ENCODE data around the gene KCNRG. TPM values are rescaled to one million over a fixed set of nuclear protein-coding genes. Genes with fewer than 3 reads are reported as not detected.
"Not testable (repeated sequence)": the region's sequence is repeated elsewhere in the genome, so short reads cannot be mapped to it uniquely, and the experiment has no call there.

The KCNRG gene
- polyA plus RNA-seq, 1 experiment = 1.3 TPM

DNA sequence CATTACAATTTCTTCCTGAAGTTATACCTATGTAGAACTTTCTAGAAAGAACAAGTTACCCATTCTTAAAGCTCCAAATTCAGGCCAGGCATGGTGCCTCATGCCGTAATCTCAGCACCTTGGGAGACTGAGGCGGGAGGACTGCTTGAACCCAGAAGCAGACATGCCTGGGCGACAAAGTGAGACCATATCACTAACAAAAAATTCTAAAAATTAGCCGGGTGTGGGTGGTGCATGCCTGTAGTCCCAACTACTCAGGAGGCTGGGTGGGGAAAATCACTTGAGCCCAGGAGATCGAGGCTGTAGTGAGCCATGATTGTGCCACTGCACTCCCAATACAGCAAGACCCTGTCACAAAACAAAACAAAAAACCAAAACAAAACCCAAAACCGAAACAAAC is 23.0 kb downstream of the KCNRG start:
- H3K36me3 ChIP-seq (ENCODE audit: control insufficient read depth, insufficient read depth, low read length) = no peaks in the 10 kb centered on the region
- TF ChIP-seq, protein P1, sequence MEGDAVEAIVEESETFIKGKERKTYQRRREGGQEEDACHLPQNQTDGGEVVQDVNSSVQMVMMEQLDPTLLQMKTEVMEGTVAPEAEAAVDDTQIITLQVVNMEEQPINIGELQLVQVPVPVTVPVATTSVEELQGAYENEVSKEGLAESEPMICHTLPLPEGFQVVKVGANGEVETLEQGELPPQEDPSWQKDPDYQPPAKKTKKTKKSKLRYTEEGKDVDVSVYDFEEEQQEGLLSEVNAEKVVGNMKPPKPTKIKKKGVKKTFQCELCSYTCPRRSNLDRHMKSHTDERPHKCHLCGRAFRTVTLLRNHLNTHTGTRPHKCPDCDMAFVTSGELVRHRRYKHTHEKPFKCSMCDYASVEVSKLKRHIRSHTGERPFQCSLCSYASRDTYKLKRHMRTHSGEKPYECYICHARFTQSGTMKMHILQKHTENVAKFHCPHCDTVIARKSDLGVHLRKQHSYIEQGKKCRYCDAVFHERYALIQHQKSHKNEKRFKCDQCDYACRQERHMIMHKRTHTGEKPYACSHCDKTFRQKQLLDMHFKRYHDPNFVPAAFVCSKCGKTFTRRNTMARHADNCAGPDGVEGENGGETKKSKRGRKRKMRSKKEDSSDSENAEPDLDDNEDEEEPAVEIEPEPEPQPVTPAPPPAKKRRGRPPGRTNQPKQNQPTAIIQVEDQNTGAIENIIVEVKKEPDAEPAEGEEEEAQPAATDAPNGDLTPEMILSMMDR (IDR thresholded peaks at IDR 0.05; ENCODE audit: insufficient read depth, low read depth, low read length) = no peak
- H3K27me3 ChIP-seq (ENCODE audit: control insufficient read depth, insufficient read depth, low read length) = no peaks in the 10 kb centered on the region
- ChIA-PET POLR2A (interaction anchor here (0.6 kb wide), 1 partner anchor 41 kb away, joined by 3 read pairs; no protein-coding TSS in a partner anchor), CTCF (no interaction called here)
- DNase-seq (ENCODE audit: low read depth) = no peak
- no peak overlapping the region for H3K4me3 ChIP-seq (ENCODE audit: low read depth, low read length)

DNA sequence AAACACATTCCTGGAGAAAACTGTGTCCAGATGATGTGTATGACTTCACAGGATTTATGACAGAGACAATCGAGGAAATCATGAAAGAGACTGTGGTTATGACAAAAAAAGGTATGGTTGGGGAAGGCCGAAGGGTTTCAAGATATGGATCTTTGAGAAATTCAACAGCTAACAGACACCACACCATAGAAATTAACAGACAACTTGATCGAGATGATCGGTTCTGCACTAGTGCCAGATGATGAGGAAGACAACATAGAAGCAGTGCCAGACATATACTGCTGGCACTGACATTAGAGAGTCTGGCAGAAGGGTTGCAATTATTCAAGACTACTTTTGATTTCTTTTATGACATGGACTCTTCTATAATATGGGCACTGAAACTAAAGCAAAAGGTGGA is 37.2 kb downstream of the KCNRG start:
- Histone ChIP-seq H3K4me3 (ENCODE audit: low read depth, low read length) (no peak overlapping the region), H3K36me3 (ENCODE audit: control insufficient read depth, insufficient read depth, low read length) (no peaks in the 10 kb centered on the region), H3K27me3 (ENCODE audit: control insufficient read depth, insufficient read depth, low read length) (no peaks in the 10 kb centered on the region)
- TF ChIP-seq, protein P1 (IDR thresholded peaks at IDR 0.05; ENCODE audit: insufficient read depth, low read depth, low read length) = no peak
- DNase-seq (ENCODE audit: low read depth) = no peak
- ChIA-PET POLR2A (no interaction called here), CTCF (no interaction called here)

- Histone ChIP-seq H3K36me3 (ENCODE audit: control insufficient read depth, insufficient read depth, low read length) (no peaks in the 10 kb centered on the region), H3K27me3 (ENCODE audit: control insufficient read depth, insufficient read depth, low read length) (no peaks in the 10 kb centered on the region), H3K4me3 (ENCODE audit: low read depth, low read length) (no peak overlapping the region)
- CTCF ChIA-PET = no interaction called here
- POLR2A ChIA-PET = no interaction called here
- no peak for DNase-seq (ENCODE audit: low read depth)
- TF ChIP-seq, protein P1 (IDR thresholded peaks at IDR 0.05; ENCODE audit: insufficient read depth, low read depth, low read length) = no peak
These were observed 38.6 kb downstream of the KCNRG start for GRCh38 chr13:50053844-50054243.

- no peak for DNase-seq (ENCODE audit: low read depth)
- Histone ChIP-seq H3K4me3 (ENCODE audit: low read depth, low read length) (no peak overlapping the region), H3K36me3 (ENCODE audit: control insufficient read depth, insufficient read depth, low read length) (peaks cover 2% of the 10 kb centered on the region; the same call in 1 of the 2 replicates), H3K27me3 (ENCODE audit: control insufficient read depth, insufficient read depth, low read length) (no peaks in the 10 kb centered on the region)
- CTCF ChIA-PET = no interaction called here
- TF ChIP-seq, protein P1 (IDR thresholded peaks at IDR 0.05; ENCODE audit: insufficient read depth, low read depth, low read length) = no peak
- POLR2A ChIA-PET = no interaction called here
These were observed 40.2 kb downstream of the KCNRG start for GRCh38 chr13:50055454-50055853.

GRCh38 chr13:50060718-50061117 is 45.5 kb downstream of the KCNRG start:
- Histone ChIP-seq H3K4me3 (ENCODE audit: low read depth, low read length) (no peak overlapping the region), H3K36me3 (ENCODE audit: control insufficient read depth, insufficient read depth, low read length) (peaks cover 2% of the 10 kb centered on the region; the same call in 1 of the 2 replicates), H3K27me3 (ENCODE audit: control insufficient read depth, insufficient read depth, low read length) (no peaks in the 10 kb centered on the region)
- POLR2A ChIA-PET = no interaction called here
- no peak for DNase-seq (ENCODE audit: low read depth)
- CTCF ChIA-PET = no interaction called here
- TF ChIP-seq, protein P1 (IDR thresholded peaks at IDR 0.05; ENCODE audit: insufficient read depth, low read depth, low read length) = no peak

- POLR2A ChIA-PET; H3K27me3 ChIP-seq (ENCODE audit: control insufficient read depth, insufficient read depth, low read length); H3K4me3 ChIP-seq (ENCODE audit: low read depth, low read length); DNase-seq (ENCODE audit: low read depth); H3K36me3 ChIP-seq (ENCODE audit: control insufficient read depth, insufficient read depth, low read length): not testable (repeated sequence)
- CTCF ChIA-PET = interaction anchor here (0.9 kb wide), 1 partner anchor 65 kb away, joined by 3 read pairs; no protein-coding TSS in a partner anchor
These were observed 47.1 kb downstream of the KCNRG start for GRCh38 chr13:50062336-50062735.
